PC-3 (cell line): ENCODE data around the gene NTN5. TPM values are rescaled to one million over a fixed set of nuclear protein-coding genes. Genes with fewer than 3 reads are reported as not detected.
A peak's percentile ranks its signal among the peaks of the same experiment; 100 is the strongest.

Experiments
- ATAC-seq: fragments of 200-7000 bp; cut with Tn5 transposase; 2 replicates; pipeline ENCODE4 v1.9.1; 2020; ENCODE audit warnings: mild to moderate bottlenecking, moderate library complexity
- BruUV-seq: library from RNA; stranded (reverse); fragments of 400-500 nt; replicated peaks from 2 replicates; lab custom pipeline; 2021; lab: Mats Ljungman, UMichigan
- CTCF ChIA-PET: fragments of 300-600 bp; sonication (Branson Sonifier 250); formaldehyde crosslinking; loops from one replicate; lab custom pipeline; 2022; ENCODE audit warnings: antibody characterized with exemption; lab: Charles Lee
- POLR2A ChIA-PET: fragments of 300-600 bp; sonication (Branson Sonifier 250); formaldehyde crosslinking; loops from one replicate; lab custom pipeline; 2022; ENCODE audit warnings: antibody characterized with exemption; ENCODE audit not compliant: unreplicated experiment; lab: Charles Lee
- DNase-seq: peaks from one replicate; pipeline ENCODE4 v3.0.0-alpha.2; 2015
- H2AFZ ChIP-seq: fragments of 300-600 bp; sonication (generic); 2 replicates; pipeline ENCODE4 v1.6.0; 2016; ENCODE audit warnings: antibody characterized with exemption, low read length
- H3F3A ChIP-seq: fragments of 300-600 bp; sonication (generic); one replicate; pipeline ENCODE4 v1.6.0; 2017; ENCODE audit warnings: antibody characterized with exemption, low read length, control low read depth, mild to moderate bottlenecking; ENCODE audit not compliant: unreplicated experiment
- H3K27ac ChIP-seq: fragments of 300-600 bp; sonication (generic); 2 replicates; pipeline ENCODE4 v1.5.1; 2016; ENCODE audit warnings: mild to moderate bottlenecking, low read length
- H3K27me3 ChIP-seq: fragments of 300-600 bp; sonication (generic); 2 replicates; pipeline ENCODE4 v1.6.1; 2016; ENCODE audit warnings: low read length, mixed read lengths
- H3K36me3 ChIP-seq: fragments of 300-600 bp; sonication (generic); 2 replicates; pipeline ENCODE4 v1.6.1; 2016; ENCODE audit warnings: low read depth, mixed run types, low read length, mixed read lengths
- H3K4me1 ChIP-seq: fragments of 300-600 bp; sonication (generic); 2 replicates; pipeline ENCODE4 v1.5.1; 2016; ENCODE audit warnings: low read length; ENCODE audit not compliant: insufficient read depth
- H3K4me2 ChIP-seq: fragments of 300-600 bp; sonication (generic); 2 replicates; pipeline ENCODE4 v1.6.0; 2016; ENCODE audit warnings: low read length
- H3K4me3 ChIP-seq: fragments of 300-600 bp; sonication (generic); 2 replicates; pipeline ENCODE4 v1.5.1; 2016; ENCODE audit warnings: mild to moderate bottlenecking, low read length, mixed read lengths
- H3K79me2 ChIP-seq: fragments of 300-600 bp; sonication (generic); 2 replicates; pipeline ENCODE4 v1.6.1; 2017; ENCODE audit warnings: low read length, mixed read lengths
- H3K9ac ChIP-seq: fragments of 300-600 bp; sonication (generic); 2 replicates; pipeline ENCODE4 v1.6.0; 2016; ENCODE audit warnings: mild to moderate bottlenecking, low read length
- H3K9me2 ChIP-seq: fragments of 300-600 bp; sonication (generic); replicated peaks from 2 replicates; pipeline ENCODE4 v1.6.1; 2016; ENCODE audit warnings: mixed run types, low read length, mixed read lengths
- H3K9me3 ChIP-seq: fragments of 300-600 bp; sonication (generic); 2 replicates; pipeline ENCODE4 v1.6.1; 2016; ENCODE audit warnings: low read length, mixed read lengths
- H4K20me1 ChIP-seq: fragments of 300-600 bp; sonication (generic); 2 replicates; pipeline ENCODE4 v1.6.1; 2016; ENCODE audit warnings: low read length, mixed read lengths
- CTCF ChIP-seq: fragments of 300-600 bp; sonication (generic); conservative IDR thresholded peaks from 2 replicates; pipeline ENCODE4 v1.5.1; 2017; ENCODE audit warnings: antibody characterized with exemption, low read depth, mild to moderate bottlenecking, low read length
- EZH2 ChIP-seq: fragments of 300-600 bp; sonication (generic); IDR thresholded peaks from one replicate; pipeline ENCODE4 v1.6.1; 2017; ENCODE audit warnings: antibody characterized with exemption, mild to moderate bottlenecking, low read length; ENCODE audit not compliant: unreplicated experiment
- EZH2phosphoT487 ChIP-seq: fragments of 300-600 bp; sonication (generic); IDR thresholded peaks from 2 replicates; pipeline ENCODE4 v1.6.1; 2018; ENCODE audit warnings: mild to moderate bottlenecking, antibody characterized with exemption, low read length, borderline replicate concordance
- intact Hi-C: fragments of 100-400 bp; cut with micrococcal nuclease; formaldehyde crosslinking; loops from 2 replicates; pipeline ENCODE4 v1.9.0; 2023
- total RNA-seq: library from RNA; depleted of rRNA; stranded (reverse); fragments of >200 nt; gene quantifications from 2 replicates; pipeline ENCODE4 v1.2.3, GENCODE V29; 2014

Gene NTN5
- total RNA-seq, 1 experiment from 2014 or later: 0.18 TPM

- Histone ChIP-seq H3K27me3 (no peaks in the 10 kb centered on the region), H3K79me2 (no peaks in the 10 kb centered on the region), H3K4me2 (peak overlapping the region; percentile 92), H2AFZ (no peak overlapping the region), H3K9ac (no peak overlapping the region), H3K9me2 (no peaks in the 10 kb centered on the region), H4K20me1 (no peaks in the 10 kb centered on the region), H3K4me1 (peaks cover 6% of the 10 kb centered on the region; the same call in 1 of the 2 replicates), H3K9me3 (no peaks in the 10 kb centered on the region), H3K27ac (no peak overlapping the region), H3F3A (no peaks in the 10 kb centered on the region), H3K36me3 (no peaks in the 10 kb centered on the region), H3K4me3 (peak overlapping the region; percentile 70; the same call in 1 of the 2 replicates)
- intact Hi-C loops: loop anchor here (1.0 to 2.0 kb wide), 2 partner anchors 68 to 196 kb away; no protein-coding TSS in a partner anchor
- DNase-seq (no peak), ATAC-seq (no peak)
- ChIA-PET POLR2A (no interaction called here), CTCF (interaction anchor here (1.4 kb wide), 1 partner anchor 92 kb away, joined by 5 read pairs; no protein-coding TSS in a partner anchor)
- TF ChIP-seq CTCF (no peak), EZH2phosphoT487 (no peak), EZH2 (no peak)
- no TSS peak for BruUV-seq
Observed at GRCh38 chr19:48646722-48647216, 26.0 kb downstream of the NTN5 start.

GRCh38 chr19:48646001-48646721, 26.7 kb downstream of the NTN5 start, which contains the start of gene CA11:
CA11 (minus strand) TSS chr19:48646187; CDS start chr19:48645632, 555 bp downstream.
- Histone ChIP-seq H3K27me3 (no peaks in the 10 kb centered on the region), H3K9me3 (no peaks in the 10 kb centered on the region), H3K27ac (no peak within 1 kb of the TSS), H3K4me3 (peak within 1 kb of the TSS; percentile 70), H3K4me2 (peak within 1 kb of the TSS; percentile 92), H3K9me2 (no peaks in the 10 kb centered on the region), H3K4me1 (peaks cover 6% of the 10 kb centered on the region; the same call in 1 of the 2 replicates), H3K9ac (peak within 1 kb of the TSS; percentile 30), H2AFZ (peak within 1 kb of the TSS; percentile 96), H3K79me2 (no peaks in the 10 kb centered on the region), H3F3A (no peaks in the 10 kb centered on the region), H4K20me1 (no peaks in the 10 kb centered on the region), H3K36me3 (no peaks in the 10 kb centered on the region)
- ATAC-seq: peak; percentile 84
- BruUV-seq: no TSS peak
- no peak for TF ChIP-seq EZH2
- TF ChIP-seq CTCF: peak; percentile 69
- POLR2A ChIA-PET: no interaction called here
- CTCF ChIA-PET: interaction anchor here (0.6 to 1.4 kb wide), 5 partner anchors 9 to 140 kb away, joined by 3 to 8 read pairs (median 5); partner anchors contain the start of gene DBP
- intact Hi-C loops: loop anchor here (1.0 to 2.0 kb wide), 2 partner anchors 68 to 197 kb away; no protein-coding TSS in a partner anchor
- DNase-seq: peak; percentile 81
